ENCODE results near the gene TRPM7. TPM values are rescaled to one million over a fixed set of nuclear protein-coding genes. Genes with fewer than 3 reads are reported as not detected.

The TRPM7 gene
- total RNA-seq, 1 donor from 2014 or later: 43.6 TPM

- no peaks in the 10 kb centered on the region for H3K4me1 Mint-ChIP-seq (ENCODE audit: unreplicated experiment)
- no peaks in the 10 kb centered on the region for H3K27me3 Mint-ChIP-seq
- no peaks in the 10 kb centered on the region for H3K9me3 Mint-ChIP-seq
- H3K4me3 Mint-ChIP-seq: no peak overlapping the region
- DNase-seq (ENCODE audit: extremely low spot score, unreplicated experiment): no peak
- H3K36me3 Mint-ChIP-seq: peaks cover 15% of the 10 kb centered on the region
- no peak for TF ChIP-seq CTCF (conservative IDR thresholded peaks at IDR 0.05)
- no peak overlapping the region for H3K27ac Mint-ChIP-seq
Measured at GRCh38 chr15:50712018-50712417, 25.4 kb upstream of the TRPM7 start.

GRCh38 chr15:50710585-50710984 lies 24.0 kb upstream of the TRPM7 start:
- TF ChIP-seq CTCF (conservative IDR thresholded peaks at IDR 0.05): no peak
- no peak overlapping the region for H3K4me3 Mint-ChIP-seq
- DNase-seq (ENCODE audit: extremely low spot score, unreplicated experiment): no peak
- H3K36me3 Mint-ChIP-seq: peaks cover 11% of the 10 kb centered on the region
- no peak overlapping the region for H3K27ac Mint-ChIP-seq
- no peaks in the 10 kb centered on the region for H3K9me3 Mint-ChIP-seq
- no peaks in the 10 kb centered on the region for H3K4me1 Mint-ChIP-seq (ENCODE audit: unreplicated experiment)
- no peaks in the 10 kb centered on the region for H3K27me3 Mint-ChIP-seq

GRCh38 chr15:50707878-50708427 lies 21.4 kb upstream of the TRPM7 start:
- H3K27ac Mint-ChIP-seq: no peak overlapping the region
- no peaks in the 10 kb centered on the region for H3K27me3 Mint-ChIP-seq
- no peak for DNase-seq (ENCODE audit: extremely low spot score, unreplicated experiment)
- no peaks in the 10 kb centered on the region for H3K4me1 Mint-ChIP-seq (ENCODE audit: unreplicated experiment)
- H3K36me3 Mint-ChIP-seq: peaks cover 6% of the 10 kb centered on the region
- TF ChIP-seq CTCF (conservative IDR thresholded peaks at IDR 0.05): no peak
- no peaks in the 10 kb centered on the region for H3K9me3 Mint-ChIP-seq
- no peak overlapping the region for H3K4me3 Mint-ChIP-seq

GRCh38 chr15:50702762-50703334 lies 16.3 kb upstream of the TRPM7 start:
- Mint-ChIP-seq H3K27me3 (no peaks in the 10 kb centered on the region), H3K4me3 (no peak overlapping the region), H3K36me3 (peaks cover 8% of the 10 kb centered on the region), H3K4me1 (ENCODE audit: unreplicated experiment) (no peaks in the 10 kb centered on the region), H3K27ac (no peak overlapping the region), H3K9me3 (no peaks in the 10 kb centered on the region)
- DNase-seq (ENCODE audit: extremely low spot score, unreplicated experiment): no peak
- no peak for TF ChIP-seq CTCF (conservative IDR thresholded peaks at IDR 0.05)

GRCh38 chr15:50698101-50698500 lies 11.5 kb upstream of the TRPM7 start:
- no peaks in the 10 kb centered on the region for H3K4me1 Mint-ChIP-seq (ENCODE audit: unreplicated experiment)
- no peak for TF ChIP-seq CTCF (conservative IDR thresholded peaks at IDR 0.05)
- no peak for DNase-seq (ENCODE audit: extremely low spot score, unreplicated experiment)
- no peaks in the 10 kb centered on the region for H3K9me3 Mint-ChIP-seq
- peaks cover 8% of the 10 kb centered on the region for H3K36me3 Mint-ChIP-seq
- H3K4me3 Mint-ChIP-seq: no peak overlapping the region
- H3K27me3 Mint-ChIP-seq: no peaks in the 10 kb centered on the region
- no peak overlapping the region for H3K27ac Mint-ChIP-seq
